Neural cell (in vitro differentiated cells): ENCODE results near the gene SND1.

ENCODE experiments used
- EP300 ChIP-seq: fragments of 450-650 bp; conservative IDR thresholded peaks from 2 replicates; pipeline ENCODE4 v1.6.1; 2014; ENCODE audit warnings: antibody characterized with exemption, mild to moderate bottlenecking, moderate library complexity; ENCODE audit not compliant: poor library complexity, severe bottlenecking
- EZH2 ChIP-seq: fragments of 200-600, 300-800 bp; shearing (Covaris generic), sonication (generic); IDR thresholded peaks from 2 replicates; pipeline ENCODE4 v1.6.1; 2014; ENCODE audit warnings: antibody characterized with exemption, low read length, borderline replicate concordance, mild to moderate bottlenecking; ENCODE audit not compliant: insufficient read depth, poor library complexity, severe bottlenecking
- POLR2AphosphoS5 ChIP-seq: IDR thresholded peaks from 2 replicates; pipeline ENCODE4 v1.6.1; 2012
- RAD21 ChIP-seq: fragments of 450-650 bp; conservative IDR thresholded peaks from 2 replicates; pipeline ENCODE4 v1.6.1; 2014; ENCODE audit warnings: antibody characterized with exemption, mild to moderate bottlenecking, moderate library complexity
- SMC3 ChIP-seq: fragments of 450-650 bp; conservative IDR thresholded peaks from 2 replicates; pipeline ENCODE4 v1.6.1; 2014; ENCODE audit warnings: antibody characterized with exemption, mild to moderate bottlenecking, moderate library complexity; ENCODE audit not compliant: poor library complexity
- TF ChIP-seq, protein P1 (sequence below): fragments of 450-650 bp; IDR thresholded peaks from 2 replicates; pipeline ENCODE4 v1.5.1; 2014; ENCODE audit warnings: antibody characterized with exemption, mild to moderate bottlenecking, moderate library complexity; ENCODE audit not compliant: poor library complexity, severe bottlenecking
- TF ChIP-seq, protein P2 (sequence below): IDR thresholded peaks from 2 replicates; pipeline ENCODE4 v1.6.1; 2012; ENCODE audit warnings: borderline replicate concordance

- TF ChIP-seq EZH2 (no peak), POLR2AphosphoS5 (no peak), RAD21 (no peak), SMC3 (no peak), EP300 (no peak)
- TF ChIP-seq, protein P1, sequence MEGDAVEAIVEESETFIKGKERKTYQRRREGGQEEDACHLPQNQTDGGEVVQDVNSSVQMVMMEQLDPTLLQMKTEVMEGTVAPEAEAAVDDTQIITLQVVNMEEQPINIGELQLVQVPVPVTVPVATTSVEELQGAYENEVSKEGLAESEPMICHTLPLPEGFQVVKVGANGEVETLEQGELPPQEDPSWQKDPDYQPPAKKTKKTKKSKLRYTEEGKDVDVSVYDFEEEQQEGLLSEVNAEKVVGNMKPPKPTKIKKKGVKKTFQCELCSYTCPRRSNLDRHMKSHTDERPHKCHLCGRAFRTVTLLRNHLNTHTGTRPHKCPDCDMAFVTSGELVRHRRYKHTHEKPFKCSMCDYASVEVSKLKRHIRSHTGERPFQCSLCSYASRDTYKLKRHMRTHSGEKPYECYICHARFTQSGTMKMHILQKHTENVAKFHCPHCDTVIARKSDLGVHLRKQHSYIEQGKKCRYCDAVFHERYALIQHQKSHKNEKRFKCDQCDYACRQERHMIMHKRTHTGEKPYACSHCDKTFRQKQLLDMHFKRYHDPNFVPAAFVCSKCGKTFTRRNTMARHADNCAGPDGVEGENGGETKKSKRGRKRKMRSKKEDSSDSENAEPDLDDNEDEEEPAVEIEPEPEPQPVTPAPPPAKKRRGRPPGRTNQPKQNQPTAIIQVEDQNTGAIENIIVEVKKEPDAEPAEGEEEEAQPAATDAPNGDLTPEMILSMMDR: no peak
- TF ChIP-seq, protein P2, sequence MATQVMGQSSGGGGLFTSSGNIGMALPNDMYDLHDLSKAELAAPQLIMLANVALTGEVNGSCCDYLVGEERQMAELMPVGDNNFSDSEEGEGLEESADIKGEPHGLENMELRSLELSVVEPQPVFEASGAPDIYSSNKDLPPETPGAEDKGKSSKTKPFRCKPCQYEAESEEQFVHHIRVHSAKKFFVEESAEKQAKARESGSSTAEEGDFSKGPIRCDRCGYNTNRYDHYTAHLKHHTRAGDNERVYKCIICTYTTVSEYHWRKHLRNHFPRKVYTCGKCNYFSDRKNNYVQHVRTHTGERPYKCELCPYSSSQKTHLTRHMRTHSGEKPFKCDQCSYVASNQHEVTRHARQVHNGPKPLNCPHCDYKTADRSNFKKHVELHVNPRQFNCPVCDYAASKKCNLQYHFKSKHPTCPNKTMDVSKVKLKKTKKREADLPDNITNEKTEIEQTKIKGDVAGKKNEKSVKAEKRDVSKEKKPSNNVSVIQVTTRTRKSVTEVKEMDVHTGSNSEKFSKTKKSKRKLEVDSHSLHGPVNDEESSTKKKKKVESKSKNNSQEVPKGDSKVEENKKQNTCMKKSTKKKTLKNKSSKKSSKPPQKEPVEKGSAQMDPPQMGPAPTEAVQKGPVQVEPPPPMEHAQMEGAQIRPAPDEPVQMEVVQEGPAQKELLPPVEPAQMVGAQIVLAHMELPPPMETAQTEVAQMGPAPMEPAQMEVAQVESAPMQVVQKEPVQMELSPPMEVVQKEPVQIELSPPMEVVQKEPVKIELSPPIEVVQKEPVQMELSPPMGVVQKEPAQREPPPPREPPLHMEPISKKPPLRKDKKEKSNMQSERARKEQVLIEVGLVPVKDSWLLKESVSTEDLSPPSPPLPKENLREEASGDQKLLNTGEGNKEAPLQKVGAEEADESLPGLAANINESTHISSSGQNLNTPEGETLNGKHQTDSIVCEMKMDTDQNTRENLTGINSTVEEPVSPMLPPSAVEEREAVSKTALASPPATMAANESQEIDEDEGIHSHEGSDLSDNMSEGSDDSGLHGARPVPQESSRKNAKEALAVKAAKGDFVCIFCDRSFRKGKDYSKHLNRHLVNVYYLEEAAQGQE: no peak
These were observed 21.9 kb downstream of the SND1 start for GRCh38 chr7:127673902-127674301.
